NCI-H1417 treated with DMSO at 0.1 percent for 48 hours (cell line): ENCODE data around the gene LONP2.
"Not testable (repeated sequence)": the region's sequence is repeated elsewhere in the genome, so short reads cannot be mapped to it uniquely, and the experiment has no call there.

Experiments
- DNase-seq: peaks from one replicate; lab custom pipeline; 2025; lab: John Stamatoyannopoulos, UW

The LONP2 gene

DNA sequence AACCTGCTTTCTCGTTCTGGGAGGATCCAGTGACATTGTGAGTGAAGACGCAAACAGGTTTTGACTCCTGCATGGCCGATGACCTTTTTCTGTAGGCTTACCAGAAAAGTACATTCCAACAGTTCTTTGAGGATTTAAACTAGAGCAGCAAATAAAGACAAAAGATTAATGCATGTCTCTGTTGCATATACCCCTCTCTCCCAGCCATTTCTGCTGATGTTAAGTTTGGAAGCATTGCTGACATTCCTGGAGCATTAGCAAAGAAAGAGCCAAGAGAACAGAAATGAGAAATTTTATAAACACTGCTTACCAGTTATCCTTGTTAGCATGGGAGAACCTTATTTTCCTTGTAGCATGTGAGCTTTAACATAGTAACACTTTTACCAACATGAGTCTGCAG lies 91.9 kb downstream of the LONP2 start:
- DNase-seq, result no peak

DNA sequence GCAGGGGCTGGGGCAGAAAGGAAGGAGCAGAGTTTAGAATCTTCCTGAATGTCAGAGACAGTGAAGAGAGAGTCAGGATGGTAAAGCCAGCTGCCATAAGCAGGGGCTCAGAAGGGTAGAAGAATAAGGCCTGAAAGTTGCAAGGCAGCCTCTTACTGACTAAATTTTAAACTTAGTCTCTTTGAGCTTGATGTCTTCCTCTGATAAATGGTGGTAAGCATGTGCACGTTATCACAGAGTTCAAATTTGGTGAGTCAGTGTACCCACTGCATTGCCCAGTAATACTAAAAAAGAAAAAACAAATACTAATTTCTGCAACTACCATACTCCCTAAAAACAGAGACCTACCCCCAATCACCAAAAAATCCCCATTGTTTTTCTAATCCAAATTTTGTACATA lies 96.0 kb downstream of the LONP2 start:
- no peak for DNase-seq

DNA sequence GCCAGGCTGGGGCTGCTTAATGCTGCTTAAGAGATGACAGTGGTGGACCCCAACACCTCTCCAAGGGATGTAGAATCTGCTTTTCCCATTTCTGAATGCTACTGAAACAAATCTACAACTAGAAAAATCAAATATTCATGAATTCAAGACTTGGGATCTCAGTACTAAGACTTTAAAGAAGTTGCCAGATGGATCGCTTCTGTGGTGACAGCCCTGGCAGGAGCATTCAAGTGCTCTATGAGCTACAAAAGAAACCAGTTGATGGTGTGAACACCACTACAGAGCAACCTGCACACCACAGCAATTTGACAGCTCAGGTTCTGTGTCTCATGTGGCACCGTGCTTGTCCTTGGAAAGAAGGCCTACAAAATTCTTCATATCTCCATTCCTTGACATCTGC lies 98.5 kb downstream of the LONP2 start:
- DNase-seq, result no peak

DNA sequence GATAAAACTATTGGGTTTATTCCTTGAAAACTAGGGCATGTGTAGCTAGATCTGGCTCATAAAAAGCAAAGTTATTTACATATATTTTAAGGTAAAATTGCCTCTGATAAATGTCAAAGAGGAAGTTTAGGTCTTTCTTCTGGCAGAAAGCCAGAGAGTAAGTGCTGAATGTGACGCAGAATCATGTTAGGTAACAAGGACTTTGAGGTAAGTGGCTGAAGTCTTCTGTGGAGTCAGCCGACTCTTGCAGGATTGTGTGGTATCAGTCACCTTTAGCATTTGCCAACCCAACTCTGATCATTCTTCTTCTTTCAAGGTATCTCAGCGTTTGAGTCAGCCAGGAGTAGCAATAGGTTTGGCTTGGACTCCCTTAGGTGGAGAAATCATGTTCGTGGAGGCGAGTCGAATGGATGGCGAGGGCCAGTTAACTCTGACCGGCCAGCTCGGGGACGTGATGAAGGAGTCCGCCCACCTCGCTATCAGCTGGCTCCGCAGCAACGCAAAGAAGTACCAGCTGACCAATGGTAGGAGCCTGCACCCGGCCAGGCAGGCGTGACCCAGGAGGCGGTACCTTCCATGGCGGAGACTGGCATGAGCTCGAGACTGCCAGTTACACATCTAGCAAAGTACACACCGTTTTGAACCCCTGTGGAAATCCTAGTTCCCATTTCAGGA lies 103.2 kb downstream of the LONP2 start:
- no peak for DNase-seq

DNA sequence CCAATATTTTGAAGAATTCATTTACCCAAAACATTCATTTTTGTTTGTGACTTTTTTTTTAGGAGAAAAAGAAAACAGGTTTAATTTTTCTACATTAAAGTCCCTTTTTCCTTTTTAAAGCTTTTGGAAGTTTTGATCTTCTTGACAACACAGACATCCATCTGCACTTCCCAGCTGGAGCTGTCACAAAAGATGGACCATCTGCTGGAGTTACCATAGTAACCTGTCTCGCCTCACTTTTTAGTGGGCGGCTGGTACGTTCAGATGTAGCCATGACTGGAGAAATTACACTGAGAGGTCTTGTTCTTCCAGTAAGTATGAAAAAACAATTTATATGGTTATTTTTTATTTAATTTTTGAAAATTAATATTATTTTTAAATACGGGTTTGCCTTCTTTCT lies 103.9 kb downstream of the LONP2 start:
- DNase-seq, result no peak

DNA sequence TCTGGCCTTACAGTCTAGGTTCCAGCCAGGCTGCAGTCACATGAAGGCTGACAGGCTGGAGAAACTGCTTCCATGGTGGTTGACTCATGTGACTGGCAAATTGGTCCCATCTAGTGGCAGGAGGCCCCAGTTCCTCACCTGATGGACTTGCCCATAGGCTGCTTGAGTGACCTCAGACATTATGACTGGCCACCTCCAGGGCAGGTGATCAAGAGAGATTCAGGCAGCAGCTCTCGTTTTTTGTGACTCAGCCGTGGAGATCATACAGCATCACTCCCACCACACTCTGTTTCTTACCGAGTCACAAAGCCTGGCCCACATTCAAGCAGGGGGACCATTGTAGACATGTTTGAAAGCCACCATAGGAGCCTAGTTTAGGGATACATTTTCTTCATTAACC lies 106.6 kb downstream of the LONP2 start:
- DNase-seq, result no peak

DNA sequence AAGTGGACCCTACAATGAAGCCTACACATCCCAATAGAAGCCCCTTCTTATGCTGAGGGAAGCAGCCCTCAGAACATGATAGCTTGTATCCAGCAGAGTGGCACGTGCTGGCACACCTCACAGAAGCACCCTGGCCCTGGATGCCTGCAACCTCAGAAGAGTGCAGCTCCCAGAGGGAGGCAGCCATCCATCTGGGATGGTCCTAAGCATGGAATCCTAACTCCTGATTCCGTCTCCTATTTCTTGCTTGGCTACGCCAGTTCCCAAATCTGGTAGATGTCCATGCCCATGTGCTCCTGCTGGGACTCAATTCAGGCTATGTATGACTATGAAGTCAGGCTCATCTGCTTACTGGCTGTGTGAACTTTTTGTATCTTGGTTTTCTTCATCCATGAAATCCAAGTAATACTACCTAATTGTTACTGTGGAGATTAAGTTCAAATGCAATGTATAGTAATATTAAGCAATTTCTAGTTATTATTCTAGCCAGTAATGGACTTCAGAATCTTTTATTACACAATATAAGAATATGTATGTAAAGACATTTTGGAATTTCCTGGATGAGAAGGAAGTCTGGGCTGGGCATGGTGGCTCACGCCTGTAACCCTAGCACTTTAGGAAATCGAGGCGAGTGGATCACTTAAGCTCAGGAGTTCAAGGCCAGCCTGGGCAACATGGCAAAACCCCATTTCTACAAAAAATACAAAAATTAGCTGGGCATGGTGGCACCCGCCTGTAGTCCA lies 108.7 kb downstream of the LONP2 start:
- DNase-seq, result no peak

DNA sequence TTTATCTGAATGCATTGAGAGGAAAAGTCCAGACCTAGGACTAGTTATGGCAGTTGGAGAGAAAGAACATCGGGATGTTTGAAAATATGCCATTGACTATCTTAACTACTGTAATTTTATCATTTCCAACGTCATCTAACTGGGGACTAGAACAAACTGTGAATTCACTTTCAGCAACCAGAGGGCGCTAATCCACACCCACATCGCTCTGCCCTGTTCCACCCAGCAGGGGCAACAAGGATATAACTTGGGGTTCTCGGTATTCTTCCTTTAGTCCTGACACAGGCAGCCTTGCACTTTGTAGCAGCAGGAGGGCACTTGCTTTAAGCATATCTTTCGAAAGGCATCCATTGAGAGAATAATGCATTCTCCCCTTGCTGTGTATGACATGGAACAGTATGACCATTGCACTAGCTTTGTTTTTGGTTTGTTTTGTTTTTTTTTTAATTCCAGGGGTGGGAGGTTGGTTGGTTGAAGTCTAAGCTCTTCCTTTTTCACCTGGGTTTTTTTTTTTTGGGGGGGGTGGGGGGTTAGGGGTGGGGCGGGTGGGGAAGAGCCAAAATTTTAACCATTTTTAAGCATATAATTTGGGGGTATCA lies 109.6 kb downstream of the LONP2 start:
- no peak for DNase-seq

DNA sequence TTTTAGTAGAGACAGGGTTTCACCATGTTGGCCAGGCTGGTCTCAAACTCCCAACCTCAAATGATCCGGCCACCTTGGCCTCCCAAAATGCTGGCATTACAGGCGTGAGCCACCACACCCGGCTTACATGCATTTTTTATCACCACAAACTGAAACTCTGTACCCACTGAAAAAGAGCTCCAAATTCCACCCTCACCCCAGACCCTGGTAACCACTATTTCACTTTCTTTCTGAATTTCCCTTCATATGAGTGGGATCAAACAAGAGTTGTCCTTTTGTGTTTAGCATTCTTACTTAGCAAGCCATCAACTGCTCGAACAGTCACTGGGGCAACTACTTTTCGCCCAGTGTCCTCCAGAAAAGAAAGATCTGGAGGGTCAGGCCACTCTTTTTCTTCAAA lies 110.3 kb downstream of the LONP2 start:
- not testable (repeated sequence) for DNase-seq

DNA sequence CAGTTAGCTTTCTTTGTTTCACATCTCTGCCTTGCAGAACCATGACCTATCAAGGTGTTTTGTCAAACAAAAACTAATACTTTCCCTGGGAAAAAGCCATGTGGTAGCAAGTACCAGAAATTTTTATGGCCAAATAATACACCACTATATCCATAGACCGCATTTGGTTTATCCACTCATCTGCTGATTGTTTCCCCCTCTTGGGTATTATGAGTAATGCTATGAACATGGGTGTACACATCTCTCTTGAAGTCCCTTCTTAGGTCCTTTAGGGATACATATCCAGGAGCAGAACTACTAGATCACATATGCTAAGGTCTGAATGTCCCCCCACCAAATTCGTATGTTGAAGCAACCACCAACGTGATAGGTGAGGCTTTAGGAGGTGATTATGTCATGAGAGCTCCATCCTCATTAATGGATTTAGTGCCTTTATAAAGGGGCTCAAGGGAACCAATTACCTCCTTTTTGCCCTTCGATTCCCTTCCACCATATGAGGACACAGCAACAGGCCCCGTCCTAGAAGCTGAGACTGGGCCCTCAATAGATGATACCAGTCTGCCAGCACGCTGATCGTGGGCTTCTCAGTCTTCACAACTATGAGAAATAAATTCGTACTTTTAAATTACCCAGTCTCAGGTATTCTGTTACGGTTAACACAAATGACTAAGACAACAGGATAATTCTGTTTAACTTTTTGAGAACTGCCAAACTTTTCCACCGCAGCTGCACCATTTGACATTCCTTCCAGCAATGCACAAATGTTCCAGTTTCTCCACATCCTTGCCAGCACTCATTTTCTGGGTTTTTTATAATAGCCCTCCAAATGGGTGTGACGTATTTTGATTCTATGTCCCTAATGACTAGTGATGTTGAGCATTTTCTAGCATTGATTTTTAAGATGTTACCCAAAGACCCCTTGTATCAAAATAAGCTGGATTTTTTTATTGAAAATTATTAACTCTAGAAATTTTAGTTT lies 111.1 kb downstream of the LONP2 start:
- DNase-seq, result no peak

DNA sequence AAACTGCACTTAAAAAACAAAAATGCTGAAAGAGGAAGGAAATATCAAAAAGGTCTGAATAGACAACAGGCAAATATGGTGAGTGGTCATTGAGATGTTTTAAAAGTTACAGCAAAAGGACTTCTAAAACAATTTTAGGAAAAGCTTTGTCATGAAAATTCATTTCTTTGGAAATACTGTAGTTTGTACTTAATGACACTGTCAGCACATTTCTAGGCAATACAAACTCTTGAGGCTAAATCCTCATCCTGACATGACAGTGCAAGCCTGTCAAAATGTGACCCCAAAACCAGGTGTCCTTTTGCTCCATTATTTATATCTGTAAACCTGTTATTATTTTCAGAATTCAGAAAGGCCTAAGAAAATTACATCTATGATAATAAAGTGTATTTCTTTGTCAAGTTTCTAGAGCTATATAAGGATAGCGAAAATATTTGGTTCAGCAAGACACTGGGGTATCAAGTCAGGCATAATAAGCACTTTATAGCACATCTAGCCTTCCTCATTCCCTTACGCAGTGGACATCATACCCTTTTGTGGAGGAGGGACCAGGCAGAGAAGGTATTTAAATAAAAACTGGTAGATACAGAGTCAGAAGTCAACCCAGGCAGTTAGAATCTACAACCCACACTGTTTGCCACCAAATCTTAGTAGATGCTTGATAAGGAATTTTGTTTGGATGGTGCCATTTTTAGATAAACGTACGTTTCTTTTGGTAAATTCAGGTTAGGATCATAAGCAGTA lies 112.7 kb downstream of the LONP2 start:
- DNase-seq, result no peak

DNA sequence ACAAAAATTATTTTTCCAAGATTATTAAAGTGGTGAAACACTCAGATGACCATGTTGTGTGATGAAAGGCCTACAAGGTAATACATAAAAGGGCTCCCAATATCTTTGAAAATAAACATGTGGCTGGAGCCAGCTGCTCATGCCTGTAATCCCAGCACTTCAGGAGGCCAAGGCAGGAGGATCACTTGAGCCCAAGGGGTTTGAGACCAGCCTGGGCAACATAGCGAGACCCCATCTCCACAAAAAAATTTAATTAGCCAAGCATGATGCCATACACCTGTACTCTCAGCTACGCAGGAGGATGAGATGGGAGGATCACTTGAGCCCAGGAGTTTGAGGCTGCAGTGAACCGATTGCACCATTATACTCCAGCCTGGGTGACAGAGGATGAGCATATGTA lies 114.3 kb downstream of the LONP2 start:
- DNase-seq, result no peak

DNA sequence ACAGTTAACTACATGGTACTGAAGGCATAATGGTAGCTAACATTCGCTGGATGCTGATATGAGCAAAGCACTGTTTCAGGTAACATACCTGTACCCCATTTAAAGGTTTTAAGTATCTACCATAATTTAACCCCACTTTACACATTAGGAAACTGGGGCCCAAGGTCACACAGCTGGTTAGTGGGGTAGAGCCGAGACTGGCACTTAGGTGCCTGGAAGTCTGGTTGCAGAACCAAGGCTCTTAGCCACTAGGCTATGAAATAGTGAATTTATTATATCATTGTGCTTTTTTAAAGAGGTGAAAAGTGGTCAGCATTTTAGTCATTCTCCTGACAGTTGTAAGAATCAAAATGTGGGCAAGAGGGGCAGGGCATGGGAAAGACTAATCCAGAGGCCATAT lies 115.9 kb downstream of the LONP2 start:
- DNase-seq, result no peak

DNA sequence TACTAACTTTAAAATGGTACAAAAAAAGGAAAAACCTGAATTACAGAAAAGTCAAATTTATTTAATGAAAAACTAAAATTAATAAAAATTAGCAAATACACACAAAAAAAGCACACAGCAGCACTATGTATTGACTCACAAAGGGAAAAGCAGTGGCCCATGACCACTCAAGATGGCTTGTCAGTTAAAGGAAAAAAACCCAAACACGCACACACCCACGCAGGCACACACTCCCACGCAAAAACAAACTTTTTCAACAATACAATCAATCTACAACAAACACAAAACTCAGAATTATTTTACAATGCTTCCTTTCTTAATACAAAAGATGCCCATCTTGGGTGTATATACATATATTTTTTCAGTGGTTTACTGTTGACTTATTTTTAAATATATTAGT lies 116.9 kb downstream of the LONP2 start:
- DNase-seq, result no peak

DNA sequence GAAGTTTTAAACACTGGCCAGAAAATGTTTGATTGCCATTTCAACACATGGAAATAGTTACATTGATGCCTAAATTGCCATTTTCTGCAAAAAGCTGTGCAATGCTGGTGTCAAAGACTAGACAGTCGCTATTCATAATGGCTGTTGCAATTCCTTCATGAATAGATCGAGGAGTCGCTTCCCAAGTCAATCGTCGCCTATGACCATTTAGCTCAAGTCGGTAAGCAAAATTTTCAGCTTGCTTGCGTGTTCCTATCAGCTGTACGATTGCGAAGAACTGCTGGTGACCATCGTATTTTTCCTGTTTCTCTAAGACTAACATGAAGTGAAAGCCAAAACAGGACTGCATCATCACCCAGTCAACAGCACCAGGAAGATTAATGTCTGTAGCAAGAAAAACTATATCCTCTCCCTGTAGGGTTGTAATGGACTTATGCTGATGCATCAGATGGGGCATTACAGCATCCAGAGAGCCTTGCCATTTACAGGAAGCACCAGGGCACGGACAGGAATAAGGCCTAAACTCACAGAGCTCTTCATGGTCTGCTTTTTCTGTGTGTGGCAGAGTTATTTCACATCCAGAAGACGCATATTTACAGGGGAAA lies 117.5 kb downstream of the LONP2 start:
- DNase-seq, result no peak

DNA sequence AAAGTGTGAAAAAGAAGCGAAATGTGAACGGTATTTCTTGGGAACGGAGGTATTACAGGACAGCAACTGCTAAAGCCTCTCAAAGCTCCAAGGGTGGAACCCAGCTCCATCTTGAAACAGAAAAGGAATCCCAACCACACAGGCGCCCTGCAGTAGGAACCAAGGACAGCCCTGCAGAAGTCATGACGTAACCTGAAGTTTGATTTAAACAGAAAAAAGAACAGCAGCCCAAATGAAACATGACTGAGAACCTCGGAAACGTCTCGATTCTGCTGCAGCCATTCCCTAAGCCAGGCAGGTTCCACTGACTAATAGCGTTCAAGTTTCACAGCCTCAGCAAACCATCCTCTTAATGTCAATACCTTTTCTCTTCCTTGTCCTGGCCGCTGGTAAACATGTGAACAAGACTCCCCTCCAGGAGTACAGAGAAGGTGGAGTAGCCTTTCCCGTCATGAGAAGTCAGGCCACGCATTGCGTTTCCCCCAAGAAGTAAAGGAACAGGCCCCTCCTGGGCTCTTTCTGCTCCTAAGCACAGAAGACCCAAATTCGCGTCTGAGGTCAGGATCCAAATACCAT lies 121.0 kb downstream of the LONP2 start:
- no peak for DNase-seq

DNA sequence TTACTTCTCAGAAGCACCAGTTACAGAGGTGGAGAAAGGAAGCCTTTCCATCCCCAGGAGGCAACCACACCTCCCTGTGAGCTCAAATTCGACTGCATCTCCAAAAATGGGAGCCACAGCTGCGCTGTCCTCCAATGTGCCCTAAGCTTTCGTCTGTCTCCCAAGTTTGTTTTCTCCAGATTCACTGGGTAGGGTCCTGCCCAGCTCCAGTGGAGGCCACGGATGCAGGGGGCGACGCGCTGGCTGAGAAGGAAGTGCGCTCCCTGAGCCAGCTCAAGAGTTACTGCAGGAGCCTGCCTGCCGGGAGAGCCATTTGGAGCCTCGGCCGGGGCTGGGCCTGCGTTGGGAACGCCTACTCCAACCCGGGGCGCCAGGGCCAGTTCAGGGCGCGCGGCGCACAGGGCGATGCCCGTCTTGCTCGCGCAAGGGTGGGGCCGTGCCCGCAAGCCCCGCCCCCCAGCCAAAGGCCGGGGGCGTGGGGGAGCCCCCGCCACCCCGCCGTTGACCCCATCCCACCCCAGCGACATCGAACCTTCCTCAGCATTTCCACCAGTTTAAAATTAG lies 121.6 kb downstream of the LONP2 start:
- DNase-seq, result no peak

DNA sequence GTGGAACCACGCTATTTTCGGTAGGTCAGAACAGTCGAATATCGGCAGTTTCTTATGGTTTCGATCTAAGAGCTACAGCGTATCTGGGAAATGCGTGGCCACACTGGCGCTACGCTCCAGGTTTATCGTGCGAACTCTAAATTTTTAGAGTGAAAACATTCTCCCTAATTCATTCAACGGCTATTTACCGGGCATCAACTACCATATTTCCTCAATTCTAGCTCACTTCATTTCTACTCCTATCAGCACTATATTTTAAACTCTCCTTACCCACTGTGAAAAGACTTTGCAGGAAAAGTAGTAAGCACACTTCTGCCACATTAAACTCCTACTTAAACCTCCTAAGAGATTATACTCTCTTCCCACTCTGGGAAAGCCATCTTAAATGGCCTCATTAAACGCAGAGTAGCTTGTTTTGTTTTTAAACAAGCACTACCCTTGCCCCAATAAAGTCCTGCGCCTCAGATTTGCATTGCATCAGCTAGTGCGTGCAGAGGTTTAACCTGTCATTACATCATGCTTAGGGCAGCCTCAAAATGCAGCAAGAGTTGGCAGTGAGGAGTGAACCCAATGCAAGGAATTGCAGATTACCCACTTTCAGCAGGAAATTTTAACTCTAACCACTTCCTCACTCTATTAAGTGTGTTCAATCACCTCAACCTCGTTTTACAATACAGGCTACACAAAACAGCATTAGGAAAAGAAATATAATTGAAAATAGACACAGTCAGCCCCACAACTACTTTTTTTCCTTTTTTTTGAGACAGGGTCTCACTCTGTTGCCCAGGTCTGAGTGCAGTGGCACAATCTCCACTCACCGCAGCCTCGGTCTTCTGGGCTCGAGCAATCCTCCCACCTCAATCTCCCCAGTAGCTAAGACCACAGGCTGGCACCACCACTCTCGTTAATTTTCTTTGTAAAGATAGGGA lies 122.3 kb downstream of the LONP2 start:
- no peak for DNase-seq

DNA sequence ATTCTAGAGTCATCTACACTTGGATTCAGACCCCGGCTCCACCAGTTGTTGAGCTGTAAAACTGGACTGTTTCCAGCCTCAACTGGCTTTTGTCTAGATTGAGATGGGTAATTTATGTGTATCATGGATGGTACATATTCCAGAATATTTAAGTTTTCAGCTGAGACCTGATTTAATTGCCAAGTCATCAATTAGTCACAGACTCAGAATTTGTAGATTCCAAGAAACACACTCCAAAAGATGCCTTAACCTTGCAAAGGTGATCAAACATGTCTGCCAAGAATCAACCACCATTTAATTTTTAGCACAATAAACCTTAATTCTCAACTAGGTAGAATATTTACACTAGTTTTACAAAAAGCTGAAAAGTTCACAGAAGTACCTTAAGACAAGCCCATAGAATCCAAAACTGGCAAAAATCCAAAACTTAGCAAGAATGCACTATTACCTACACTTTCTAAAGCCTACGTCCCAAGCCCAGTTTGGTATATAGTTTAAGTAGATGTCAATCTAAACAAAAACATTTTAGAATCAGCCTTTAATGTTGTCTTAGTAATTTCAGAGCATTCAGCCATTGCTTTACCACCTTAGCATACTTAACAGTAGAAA lies 123.4 kb downstream of the LONP2 start:
- DNase-seq, result no peak
